NT2/D1 (cell line): ENCODE measurements around the gene MIEF2.

Experiments used
- SUZ12 ChIP-seq: IDR thresholded peaks from 2 replicates; pipeline ENCODE4 v1.6.1; 2011; ENCODE audit not compliant: insufficient read length, insufficient read depth; ENCODE audit errors: extremely low read depth
- YY1 ChIP-seq: IDR thresholded peaks from 2 replicates; pipeline ENCODE4 v1.6.1; 2011; ENCODE audit not compliant: insufficient read length, insufficient read depth
- ZNF274 ChIP-seq: IDR thresholded peaks from 2 replicates; pipeline ENCODE4 v1.6.1; 2011; ENCODE audit warnings: mild to moderate bottlenecking, low read depth, low read length

DNA sequence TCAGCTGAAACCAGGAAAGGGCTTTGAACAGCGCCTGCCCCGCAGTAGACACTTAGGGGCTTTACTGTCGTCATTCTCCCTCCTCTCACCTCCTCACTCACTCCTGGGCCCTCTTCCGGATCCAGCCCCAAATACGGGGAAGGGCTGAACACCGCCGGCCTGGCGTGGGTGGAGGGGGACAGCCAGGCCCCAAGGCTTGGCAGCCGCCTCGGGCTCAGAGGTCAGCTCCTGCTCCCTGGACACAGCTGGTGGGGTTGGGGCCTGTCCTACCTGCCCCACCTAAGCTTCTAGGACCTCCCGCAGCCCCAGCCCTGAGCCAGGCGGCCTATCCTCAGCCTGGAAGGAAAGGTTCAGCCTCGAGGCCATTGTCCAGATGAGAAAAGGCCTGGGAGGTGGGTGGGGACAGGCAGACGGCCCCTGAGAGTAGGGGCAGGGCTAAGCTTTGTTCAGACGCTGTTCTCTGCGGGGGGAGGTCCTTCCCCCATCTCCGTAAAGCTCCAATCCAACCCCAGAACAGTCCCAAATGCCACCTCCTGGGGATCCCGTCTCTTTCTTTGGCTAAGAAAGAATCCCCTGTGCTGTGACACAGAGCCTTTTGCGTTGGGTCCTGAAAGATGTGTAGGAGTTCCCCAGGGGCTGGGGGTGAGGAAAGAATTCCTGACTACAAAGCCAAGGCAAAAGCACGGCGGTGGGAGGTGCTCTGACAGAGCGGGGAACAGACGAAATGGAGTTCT is 35.9 kb upstream of the MIEF2 start:
- TF ChIP-seq YY1: no peak
- no peak for TF ChIP-seq SUZ12
- no peak for TF ChIP-seq ZNF274
